Measurements from ENCODE around the gene MDFIC. TPM values are rescaled to one million over a fixed set of nuclear protein-coding genes. Genes with fewer than 3 reads are reported as not detected.

Gene MDFIC
- total and polyA plus RNA-seq, 12 donors, result 11.4 to 172 (median 53.4) TPM

GRCh38 chr7:114890561-114890960 is 31.3 kb upstream of the MDFIC start:
- Histone ChIP-seq H3K4me1 (replicated peaks in 1 of 2) (no peaks in the 10 kb centered on the region), H3K4me3 (no peak overlapping the region), H3K36me3 (replicated peaks in 1 of 2) (no peaks in the 10 kb centered on the region), H3K27ac (no peak overlapping the region), H3K27me3 (no peaks in the 10 kb centered on the region), H3K9me3 (replicated peaks in 1 of 3) (no peaks in the 10 kb centered on the region)
- intact Hi-C loops (cut with DNase I), result no loop called here
- no peak for DNase-seq
- WGBS, 4 donors, result 91 to 98% (median 93%) methylated on average over 4 of the region's 4 CpGs
- TF ChIP-seq POLR2A (IDR thresholded peaks at IDR 0.05), result no peak
- no peak for TF ChIP-seq CTCF (IDR thresholded peaks at IDR 0.05)

- Histone ChIP-seq H3K4me3 (no peak overlapping the region), H3K4me1 (replicated peaks in 1 of 2) (no peaks in the 10 kb centered on the region), H3K9me3 (replicated peaks in 1 of 3) (no peaks in the 10 kb centered on the region), H3K27me3 (no peaks in the 10 kb centered on the region), H3K27ac (no peak overlapping the region), H3K36me3 (replicated peaks in 1 of 2) (no peaks in the 10 kb centered on the region)
- TF ChIP-seq POLR2A (IDR thresholded peaks at IDR 0.05) (no peak), CTCF (IDR thresholded peaks at IDR 0.05) (no peak)
- DNase-seq, result no peak
- intact Hi-C loops (cut with DNase I), result no loop called here
- 87 to 95% (median 90%) methylated on average over 1 of the region's 1 CpG for WGBS, 4 donors
Measured at GRCh38 chr7:114900127-114900526, 21.8 kb upstream of the MDFIC start.

- Histone ChIP-seq H3K27me3 (no peaks in the 10 kb centered on the region), H3K27ac (no peak overlapping the region), H3K9me3 (replicated peaks in 1 of 3) (no peaks in the 10 kb centered on the region), H3K4me3 (no peak overlapping the region), H3K4me1 (replicated peaks in 1 of 2) (no peaks in the 10 kb centered on the region), H3K36me3 (replicated peaks in 1 of 2) (no peaks in the 10 kb centered on the region)
- DNase-seq, result no peak
- intact Hi-C loops (cut with DNase I), result no loop called here
- TF ChIP-seq POLR2A (IDR thresholded peaks at IDR 0.05) (no peak), CTCF (IDR thresholded peaks at IDR 0.05) (no peak)
- WGBS, 4 donors, result 75 to 83% (median 81%) methylated on average over 1 of the region's 1 CpG
Measured at GRCh38 chr7:114901771-114902170, 20.1 kb upstream of the MDFIC start.

GRCh38 chr7:114903131-114903530 is 18.8 kb upstream of the MDFIC start:
- WGBS, 4 donors, result 76 to 89% (median 83%) methylated on average over 2 of the region's 2 CpGs
- H3K4me3 ChIP-seq, result no peak overlapping the region
- intact Hi-C loops (cut with DNase I), result no loop called here

More at GRCh38 chr7:114903131-114903530, 18.8 kb upstream of the MDFIC start:
- H3K9me3 ChIP-seq (replicated peaks in 1 of 3), result no peaks in the 10 kb centered on the region
- no peaks in the 10 kb centered on the region for H3K4me1 ChIP-seq (replicated peaks in 1 of 2)
- H3K36me3 ChIP-seq (replicated peaks in 1 of 2), result no peaks in the 10 kb centered on the region
- TF ChIP-seq POLR2A (IDR thresholded peaks at IDR 0.05) (no peak), CTCF (IDR thresholded peaks at IDR 0.05) (no peak)
- no peak overlapping the region for H3K27ac ChIP-seq
- no peak for DNase-seq
- H3K27me3 ChIP-seq, result no peaks in the 10 kb centered on the region
